Glomerular visceral epithelial cell (primary cell): Measurements from ENCODE around the gene MYCBP2.
"Not testable (repeated sequence)": the region's sequence is repeated elsewhere in the genome, so short reads cannot be mapped to it uniquely, and the experiment has no call there.

Experiments used
- DNase-seq: peaks from one replicate; pipeline ENCODE4 v3.0.0-alpha.2; 2016; ENCODE audit errors: extremely low spot score

The MYCBP2 gene

GRCh38 chr13:77326905-77327604, at the start of gene MYCBP2:
MYCBP2 (minus strand) TSS chr13:77327094; CDS start chr13:77326775, 319 bp downstream.
- DNase-seq: peak; percentile 99

- no peak for DNase-seq
Observed at GRCh38 chr13:77375560-77376108, 48.7 kb upstream of the MYCBP2 start.

- no peak for DNase-seq
Observed at GRCh38 chr13:77374786-77375185, 47.9 kb upstream of the MYCBP2 start.

GRCh38 chr13:77374339-77374738, 47.4 kb upstream of the MYCBP2 start:
- no peak for DNase-seq

GRCh38 chr13:77373502-77373901, 46.6 kb upstream of the MYCBP2 start:
- DNase-seq: no peak

- DNase-seq: no peak
Observed at GRCh38 chr13:77372275-77372674, 45.4 kb upstream of the MYCBP2 start.

GRCh38 chr13:77370888-77371287, 44.0 kb upstream of the MYCBP2 start:
- DNase-seq: no peak

GRCh38 chr13:77362166-77362565, 35.3 kb upstream of the MYCBP2 start:
- no peak for DNase-seq

GRCh38 chr13:77360032-77360685, 33.3 kb upstream of the MYCBP2 start:
- DNase-seq: no peak

GRCh38 chr13:77359171-77359570, 32.3 kb upstream of the MYCBP2 start:
- DNase-seq: no peak

GRCh38 chr13:77358001-77358400, 31.1 kb upstream of the MYCBP2 start:
- no peak for DNase-seq

GRCh38 chr13:77356155-77356554, 29.3 kb upstream of the MYCBP2 start:
- DNase-seq: no peak

- no peak for DNase-seq
Observed at GRCh38 chr13:77353995-77354394, 27.1 kb upstream of the MYCBP2 start.

- no peak for DNase-seq
Observed at GRCh38 chr13:77351315-77351714, 24.4 kb upstream of the MYCBP2 start.

GRCh38 chr13:77350811-77351210, 23.9 kb upstream of the MYCBP2 start:
- DNase-seq: no peak

- DNase-seq: no peak
Observed at GRCh38 chr13:77349365-77349764, 22.5 kb upstream of the MYCBP2 start.

- DNase-seq: not testable (repeated sequence)
Observed at GRCh38 chr13:77347351-77347750, 20.5 kb upstream of the MYCBP2 start.

- DNase-seq: no peak
Observed at GRCh38 chr13:77345150-77345780, 18.4 kb upstream of the MYCBP2 start.

GRCh38 chr13:77343841-77344240, 16.9 kb upstream of the MYCBP2 start:
- DNase-seq: no peak

- DNase-seq: no peak
Observed at GRCh38 chr13:77339408-77339807, 12.5 kb upstream of the MYCBP2 start.

- no peak for DNase-seq
Observed at GRCh38 chr13:77338961-77339401, 12.1 kb upstream of the MYCBP2 start.

GRCh38 chr13:77338329-77338728, 11.4 kb upstream of the MYCBP2 start:
- no peak for DNase-seq

GRCh38 chr13:77337159-77337558, 10.3 kb upstream of the MYCBP2 start:
- no peak for DNase-seq
